Upper lobe of left lung (tissue), 4 donors: ENCODE measurements around the gene CEP170B.

Source experiments
- POLR2A ChIP-seq, 4 donors: fragments of 450-650 bp; IDR thresholded peaks; one replicate each; pipeline ENCODE4 v1.5.1; 2016 to 2017; ENCODE audit warnings: antibody characterized with exemption in 4 of 4, mild to moderate bottlenecking in 2 of 4
- TF ChIP-seq, protein P1 (sequence below), 6 experiments: fragments of 450-650 bp in 4 of 6; fragments of 200-600 bp in 2 of 6; sonication (generic) in 2 of 6; IDR thresholded peaks; one replicate each; pipeline ENCODE4 v1.5.1; 2016 to 2019; ENCODE audit warnings: antibody characterized with exemption in 6 of 6

DNA sequence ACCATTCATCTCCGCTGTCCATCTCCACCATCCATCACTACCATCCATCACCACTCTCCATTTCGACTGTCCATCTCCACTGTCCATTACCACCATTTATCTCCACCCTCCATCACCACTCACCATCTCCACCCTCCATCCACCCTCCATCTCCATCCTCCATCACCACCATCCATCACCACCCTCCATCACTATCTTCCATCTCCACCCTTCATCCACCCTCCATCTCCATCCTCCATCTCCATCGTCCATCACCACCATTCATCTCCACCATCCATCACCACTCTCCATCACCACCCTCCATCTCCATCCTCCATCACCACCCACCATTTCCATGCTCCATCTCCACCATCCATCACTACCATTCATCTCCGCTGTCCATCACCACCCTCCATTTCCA, 5.2 kb upstream of the CEP170B start:
- TF ChIP-seq, protein P1, sequence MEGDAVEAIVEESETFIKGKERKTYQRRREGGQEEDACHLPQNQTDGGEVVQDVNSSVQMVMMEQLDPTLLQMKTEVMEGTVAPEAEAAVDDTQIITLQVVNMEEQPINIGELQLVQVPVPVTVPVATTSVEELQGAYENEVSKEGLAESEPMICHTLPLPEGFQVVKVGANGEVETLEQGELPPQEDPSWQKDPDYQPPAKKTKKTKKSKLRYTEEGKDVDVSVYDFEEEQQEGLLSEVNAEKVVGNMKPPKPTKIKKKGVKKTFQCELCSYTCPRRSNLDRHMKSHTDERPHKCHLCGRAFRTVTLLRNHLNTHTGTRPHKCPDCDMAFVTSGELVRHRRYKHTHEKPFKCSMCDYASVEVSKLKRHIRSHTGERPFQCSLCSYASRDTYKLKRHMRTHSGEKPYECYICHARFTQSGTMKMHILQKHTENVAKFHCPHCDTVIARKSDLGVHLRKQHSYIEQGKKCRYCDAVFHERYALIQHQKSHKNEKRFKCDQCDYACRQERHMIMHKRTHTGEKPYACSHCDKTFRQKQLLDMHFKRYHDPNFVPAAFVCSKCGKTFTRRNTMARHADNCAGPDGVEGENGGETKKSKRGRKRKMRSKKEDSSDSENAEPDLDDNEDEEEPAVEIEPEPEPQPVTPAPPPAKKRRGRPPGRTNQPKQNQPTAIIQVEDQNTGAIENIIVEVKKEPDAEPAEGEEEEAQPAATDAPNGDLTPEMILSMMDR (IDR thresholded peaks at IDR 0.05): no peak
- TF ChIP-seq POLR2A (IDR thresholded peaks at IDR 0.05): no peak
